Measurements from ENCODE around the gene ECM2.

ECM2 gene

GRCh38 chr9:92455217-92455616 lies 80.6 kb downstream of the ECM2 start:
- no peak for DNase-seq

- DNase-seq: no peak
Observed at GRCh38 chr9:92446536-92446935, 89.3 kb downstream of the ECM2 start.

Data from NCI-H526 treated with DMSO at 0.1 percent for 48 hours (cell line).